Measurements from ENCODE around the gene HERC2.
"Not testable (repeated sequence)": the region's sequence is repeated elsewhere in the genome, so short reads cannot be mapped to it uniquely, and the experiment has no call there.

Gene HERC2

GRCh38 chr15:28181366-28181765, 140.6 kb downstream of the HERC2 start:
- no peak for TF ChIP-seq CTCF (IDR thresholded peaks at IDR 0.05; ENCODE audit: extremely low read depth, missing control alignments)
- no peak for DNase-seq (ENCODE audit: low spot score)

- no peak for TF ChIP-seq CTCF (IDR thresholded peaks at IDR 0.05; ENCODE audit: extremely low read depth, missing control alignments)
- no peak for DNase-seq (ENCODE audit: low spot score)
Measured at GRCh38 chr15:28179270-28179669, 142.7 kb downstream of the HERC2 start.

- DNase-seq (ENCODE audit: low spot score): no peak
- no peak for TF ChIP-seq CTCF (IDR thresholded peaks at IDR 0.05; ENCODE audit: extremely low read depth, missing control alignments)
Measured at GRCh38 chr15:28178727-28179126, 143.3 kb downstream of the HERC2 start.

- TF ChIP-seq CTCF (IDR thresholded peaks at IDR 0.05; ENCODE audit: extremely low read depth, missing control alignments): no peak
- DNase-seq (ENCODE audit: low spot score): no peak
Measured at GRCh38 chr15:28178290-28178689, 143.7 kb downstream of the HERC2 start.

GRCh38 chr15:28169366-28169765, 152.6 kb downstream of the HERC2 start:
- no peak for DNase-seq (ENCODE audit: low spot score)
- TF ChIP-seq CTCF (IDR thresholded peaks at IDR 0.05; ENCODE audit: extremely low read depth, missing control alignments): no peak

- DNase-seq (ENCODE audit: low spot score): not testable (repeated sequence)
Measured at GRCh38 chr15:28168405-28169121, 153.4 kb downstream of the HERC2 start.

GRCh38 chr15:28167042-28167441, 154.9 kb downstream of the HERC2 start:
- TF ChIP-seq CTCF (IDR thresholded peaks at IDR 0.05; ENCODE audit: extremely low read depth, missing control alignments): no peak
- DNase-seq (ENCODE audit: low spot score): no peak

- no peak for TF ChIP-seq CTCF (IDR thresholded peaks at IDR 0.05; ENCODE audit: extremely low read depth, missing control alignments)
Measured at GRCh38 chr15:28165791-28166190, 156.2 kb downstream of the HERC2 start.

More at GRCh38 chr15:28165791-28166190, 156.2 kb downstream of the HERC2 start:
- no peak for DNase-seq (ENCODE audit: low spot score)

All from GM20000 (cell line).